WERI-Rb-1 (cell line): ENCODE results near the gene IGF1R.
"Not testable (repeated sequence)": the region's sequence is repeated elsewhere in the genome, so short reads cannot be mapped to it uniquely, and the experiment has no call there.

Source experiments
- DNase-seq: peaks from one replicate; pipeline ENCODE4 v3.0.0-alpha.2; 2020
- H3K27ac ChIP-seq: fragments of 250-450 bp; sonication (Bioruptor Pico); 2 replicates; pipeline ENCODE4 v1.5.1; 2020; ENCODE audit warnings: mild to moderate bottlenecking, moderate library complexity
- H3K27me3 ChIP-seq: fragments of 250-450 bp; sonication (Bioruptor Pico); 2 replicates; pipeline ENCODE4 v1.5.1; 2021; ENCODE audit warnings: mild to moderate bottlenecking, low read depth, moderate library complexity; ENCODE audit not compliant: insufficient read depth, severe bottlenecking
- H3K36me3 ChIP-seq: fragments of 250-450 bp; sonication (Bioruptor Pico); 2 replicates; pipeline ENCODE4 v1.5.1; 2020; ENCODE audit warnings: mild to moderate bottlenecking, moderate library complexity
- H3K4me3 ChIP-seq: 2 replicates; pipeline ENCODE4 v1.5.1; 2011; ENCODE audit warnings: low read depth, mild to moderate bottlenecking, control low read depth, low read length
- H3K9me3 ChIP-seq: fragments of 250-450 bp; sonication (Bioruptor Pico); 2 replicates; pipeline ENCODE4 v1.5.1; 2021; ENCODE audit warnings: mild to moderate bottlenecking, moderate library complexity; ENCODE audit not compliant: severe bottlenecking
- TF ChIP-seq, protein P1 (sequence below): IDR thresholded peaks from 2 replicates; pipeline ENCODE4 v1.5.1; 2011; ENCODE audit warnings: low read depth, mild to moderate bottlenecking, control low read depth, inconsistent platforms, low read length

IGF1R gene

DNA sequence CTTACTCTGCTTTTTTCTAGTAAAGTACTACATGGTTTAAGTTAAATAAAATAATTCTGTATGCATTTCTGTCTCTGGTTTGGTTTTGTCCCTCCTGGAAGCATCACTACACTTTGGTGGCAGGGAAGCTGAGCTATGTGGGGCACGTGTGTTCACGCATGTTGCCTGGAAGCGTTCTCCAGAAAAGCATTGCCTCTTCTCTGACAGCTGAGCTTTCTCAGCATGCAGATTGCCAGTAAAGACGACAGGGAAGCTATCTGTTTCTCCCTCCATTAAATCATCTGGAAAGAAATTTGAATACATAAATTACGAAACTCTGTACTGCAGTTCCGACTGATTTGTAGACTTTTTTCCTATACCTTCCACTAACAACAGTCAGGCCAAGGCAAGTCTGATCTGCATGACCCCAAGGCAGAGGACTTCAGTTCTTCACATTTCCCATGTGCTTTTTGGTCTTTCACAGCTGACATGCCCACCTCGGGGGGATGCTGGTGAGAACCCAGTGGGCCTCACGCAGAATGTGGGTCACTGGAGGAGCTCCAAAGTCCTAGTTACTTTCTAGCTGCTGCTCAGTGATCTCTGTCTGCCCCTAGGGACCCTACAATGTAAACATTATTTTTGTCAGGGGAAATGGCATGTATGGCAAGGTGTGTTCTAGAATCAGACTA is 316.3 kb downstream of the IGF1R start:
- H3K4me3 ChIP-seq = no peak overlapping the region
- H3K27ac ChIP-seq = no peak overlapping the region
- H3K27me3 ChIP-seq = no peaks in the 10 kb centered on the region
- peaks cover 26% of the 10 kb centered on the region for H3K36me3 ChIP-seq
- peaks cover 6% of the 10 kb centered on the region for H3K9me3 ChIP-seq
- TF ChIP-seq, protein P1, sequence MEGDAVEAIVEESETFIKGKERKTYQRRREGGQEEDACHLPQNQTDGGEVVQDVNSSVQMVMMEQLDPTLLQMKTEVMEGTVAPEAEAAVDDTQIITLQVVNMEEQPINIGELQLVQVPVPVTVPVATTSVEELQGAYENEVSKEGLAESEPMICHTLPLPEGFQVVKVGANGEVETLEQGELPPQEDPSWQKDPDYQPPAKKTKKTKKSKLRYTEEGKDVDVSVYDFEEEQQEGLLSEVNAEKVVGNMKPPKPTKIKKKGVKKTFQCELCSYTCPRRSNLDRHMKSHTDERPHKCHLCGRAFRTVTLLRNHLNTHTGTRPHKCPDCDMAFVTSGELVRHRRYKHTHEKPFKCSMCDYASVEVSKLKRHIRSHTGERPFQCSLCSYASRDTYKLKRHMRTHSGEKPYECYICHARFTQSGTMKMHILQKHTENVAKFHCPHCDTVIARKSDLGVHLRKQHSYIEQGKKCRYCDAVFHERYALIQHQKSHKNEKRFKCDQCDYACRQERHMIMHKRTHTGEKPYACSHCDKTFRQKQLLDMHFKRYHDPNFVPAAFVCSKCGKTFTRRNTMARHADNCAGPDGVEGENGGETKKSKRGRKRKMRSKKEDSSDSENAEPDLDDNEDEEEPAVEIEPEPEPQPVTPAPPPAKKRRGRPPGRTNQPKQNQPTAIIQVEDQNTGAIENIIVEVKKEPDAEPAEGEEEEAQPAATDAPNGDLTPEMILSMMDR = no peak
- DNase-seq = no peak

DNA sequence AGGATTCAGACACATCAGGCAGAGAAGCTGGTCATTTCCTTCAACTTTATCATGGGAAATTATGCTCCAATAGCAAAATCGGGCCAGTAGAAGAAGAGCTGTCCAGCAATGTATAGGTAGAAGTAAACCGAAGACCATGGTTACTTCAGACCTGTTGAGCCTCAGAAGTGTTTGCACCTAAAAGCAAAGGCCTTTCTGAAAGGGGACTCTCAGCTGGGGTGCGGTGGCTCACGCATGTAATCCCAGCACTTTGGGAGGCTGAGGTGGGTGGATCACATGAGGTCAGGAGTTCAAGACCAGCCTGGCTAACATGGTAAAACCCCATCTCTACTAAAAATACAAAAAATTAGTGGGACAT is 316.8 kb downstream of the IGF1R start:
- not testable (repeated sequence) for H3K9me3 ChIP-seq, H3K4me3 ChIP-seq, H3K27ac ChIP-seq, H3K27me3 ChIP-seq, DNase-seq
- H3K36me3 ChIP-seq = peaks cover 23% of the 10 kb centered on the region

DNA sequence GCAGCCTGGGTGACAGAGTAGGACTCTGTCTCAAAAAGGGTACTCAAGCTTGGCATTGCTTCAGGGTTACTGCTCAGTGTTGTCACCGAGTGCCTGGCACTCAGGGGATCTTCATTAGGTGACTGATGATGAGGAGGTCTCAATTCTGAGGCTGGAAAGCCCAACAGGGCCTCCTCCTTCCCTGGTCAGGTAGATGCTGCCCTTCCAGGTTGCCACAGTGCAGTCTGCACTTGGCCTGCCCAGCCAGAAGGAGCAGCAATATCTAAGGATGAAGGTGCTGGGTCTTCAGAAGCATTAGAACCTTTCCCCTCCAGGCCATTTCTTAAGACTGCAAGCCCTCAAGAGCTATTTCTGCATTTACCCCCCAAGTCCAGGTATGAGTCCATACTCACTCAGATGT is 317.3 kb downstream of the IGF1R start:
- H3K27ac ChIP-seq = no peak overlapping the region
- H3K36me3 ChIP-seq = peaks cover 20% of the 10 kb centered on the region
- DNase-seq = no peak
- H3K4me3 ChIP-seq = no peak overlapping the region
- peaks cover 6% of the 10 kb centered on the region for H3K9me3 ChIP-seq
- TF ChIP-seq, protein P1 = no peak
- no peaks in the 10 kb centered on the region for H3K27me3 ChIP-seq

DNA sequence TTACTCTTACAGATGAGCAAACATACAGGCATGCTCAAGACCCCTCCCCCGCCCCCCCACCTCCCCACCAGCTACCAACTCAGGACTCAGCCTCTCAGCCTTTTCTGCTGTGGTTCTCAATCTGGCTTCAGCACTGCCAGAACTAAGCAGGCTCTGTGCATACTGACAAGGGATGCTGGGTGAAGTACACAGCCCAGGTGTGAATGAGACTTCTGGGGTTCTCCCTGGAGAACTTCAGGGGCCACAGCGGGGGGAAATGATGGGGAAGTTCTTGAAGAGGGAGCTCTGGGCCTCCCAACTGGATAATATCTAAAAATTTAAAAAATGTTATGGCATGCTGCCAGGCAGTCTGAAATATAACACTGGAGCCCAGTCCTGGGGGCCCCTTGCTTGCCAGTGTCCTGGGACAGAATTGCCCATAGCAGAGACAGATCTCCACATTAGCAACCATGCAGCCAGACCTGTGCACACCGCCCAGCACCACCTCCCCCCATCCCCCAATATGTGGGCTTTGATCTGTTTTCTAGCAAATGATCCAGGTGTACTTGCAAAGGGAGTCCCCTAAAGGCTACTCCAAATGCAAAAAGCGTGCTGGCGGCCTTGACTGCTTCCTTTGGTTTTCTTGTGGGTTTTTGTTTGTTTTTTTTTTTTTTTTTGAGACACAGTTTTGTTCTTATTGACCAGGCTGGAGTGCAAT is 317.9 kb downstream of the IGF1R start:
- peaks cover 6% of the 10 kb centered on the region for H3K9me3 ChIP-seq

DNA sequence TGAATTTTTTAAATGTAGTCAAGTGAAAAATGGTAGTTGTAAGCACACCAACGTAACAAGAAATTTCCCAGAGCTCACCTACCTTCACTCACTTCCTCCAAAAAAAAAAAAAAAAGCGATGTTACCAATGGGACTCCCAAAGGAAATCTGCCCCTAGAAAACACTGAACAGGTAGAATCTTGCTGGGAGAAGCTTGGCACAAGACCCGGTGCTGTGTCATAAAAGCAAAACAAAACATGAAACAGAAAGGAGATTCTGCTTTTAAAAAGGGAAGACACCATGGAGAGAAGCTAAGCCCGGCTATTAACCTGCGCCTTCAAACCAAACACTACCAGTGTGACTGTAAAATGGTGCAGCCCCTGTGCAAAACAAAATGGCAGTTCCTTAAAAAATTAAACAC is 318.8 kb downstream of the IGF1R start:
- Histone ChIP-seq H3K9me3 (no peaks in the 10 kb centered on the region), H3K27ac (no peak overlapping the region), H3K4me3 (no peak overlapping the region), H3K36me3 (peaks cover 5% of the 10 kb centered on the region), H3K27me3 (no peaks in the 10 kb centered on the region)
- no peak for DNase-seq
- TF ChIP-seq, protein P1 = no peak

More for the DNA sequence above, 317.9 kb downstream of the IGF1R start:
- H3K36me3 ChIP-seq = peaks cover 14% of the 10 kb centered on the region
- TF ChIP-seq, protein P1 = no peak
- DNase-seq = no peak
- H3K4me3 ChIP-seq = no peak overlapping the region
- no peak overlapping the region for H3K27ac ChIP-seq
- no peaks in the 10 kb centered on the region for H3K27me3 ChIP-seq

DNA sequence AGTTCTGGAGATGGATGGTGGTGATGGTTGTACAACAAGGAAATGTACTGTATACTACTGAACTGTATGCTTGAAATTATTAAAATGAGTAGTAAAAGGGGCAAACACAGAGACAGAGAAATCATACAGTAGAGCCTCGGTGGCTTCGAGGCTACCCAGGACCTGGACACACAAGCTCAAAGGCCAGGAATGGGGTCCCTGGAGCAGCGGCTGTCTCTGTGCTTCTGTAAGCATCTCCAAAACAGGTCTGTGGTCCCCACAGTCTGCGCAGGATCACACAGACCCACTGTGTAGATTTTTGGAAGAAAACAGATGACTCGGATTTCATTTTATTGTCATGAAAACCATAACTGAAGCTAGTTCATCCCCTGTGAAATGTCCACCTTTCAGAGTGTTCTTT is 319.6 kb downstream of the IGF1R start:
- H3K27ac ChIP-seq = no peak overlapping the region
- TF ChIP-seq, protein P1 = no peak
- H3K4me3 ChIP-seq = no peak overlapping the region

More for the DNA sequence above, 319.6 kb downstream of the IGF1R start:
- Histone ChIP-seq H3K36me3 (no peaks in the 10 kb centered on the region), H3K9me3 (no peaks in the 10 kb centered on the region), H3K27me3 (no peaks in the 10 kb centered on the region)
- no peak for DNase-seq
